Measurements from ENCODE around the gene NUAK1. TPM values are rescaled to one million over a fixed set of nuclear protein-coding genes. Genes with fewer than 3 reads are reported as not detected.

NUAK1 gene
- total RNA-seq, result 18.7 TPM
- 7.0 TPM for polyA plus RNA-seq

GRCh38 chr12:106138633-106139421, at the start of gene NUAK1:
Gene NUAK1, minus strand, starts transcription at chr12:106138954. Its CDS starts 301 bp downstream, at chr12:106138653.
- DNase-seq (ENCODE audit: extremely low spot score), result no peak
- peak within 1 kb of the TSS; percentile 82 for H3K27ac ChIP-seq (ENCODE audit: low read depth)
- H3K4me1 ChIP-seq (ENCODE audit: insufficient read depth), result no peaks in the 10 kb centered on the region
- H3K4me3 ChIP-seq (ENCODE audit: low read depth, low read length), result peak within 1 kb of the TSS; percentile 74
- no peaks in the 10 kb centered on the region for H3K36me3 ChIP-seq (ENCODE audit: insufficient read depth)
- under 1% methylated on average over 106 of the region's 106 CpGs for WGBS

DNA sequence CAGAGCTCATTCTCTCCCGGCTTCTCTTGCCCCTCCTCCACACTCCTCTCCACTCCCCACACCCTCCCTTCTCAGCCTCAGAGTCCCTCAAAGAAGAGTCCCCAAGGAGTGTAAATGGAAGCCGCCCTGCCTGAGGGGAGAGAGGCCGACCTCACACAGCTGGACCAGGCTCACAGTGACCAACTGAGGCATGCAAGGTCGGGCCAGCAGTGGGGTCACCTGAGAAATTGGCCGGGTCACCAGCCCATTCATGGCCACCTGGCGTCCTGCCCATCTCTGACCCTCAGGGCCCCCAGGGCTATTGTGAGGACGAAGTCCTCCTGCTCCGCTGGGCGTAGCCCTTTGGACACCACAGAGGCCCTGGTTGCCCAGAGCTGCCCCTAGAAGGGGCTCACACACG, 49.5 kb upstream of the NUAK1 start:
- Histone ChIP-seq H3K36me3 (ENCODE audit: insufficient read depth) (no peaks in the 10 kb centered on the region), H3K4me1 (ENCODE audit: insufficient read depth) (no peaks in the 10 kb centered on the region), H3K4me3 (ENCODE audit: low read depth, low read length) (no peak overlapping the region), H3K27ac (ENCODE audit: low read depth) (no peak overlapping the region)
- WGBS, result 48% methylated on average over 10 of the region's 10 CpGs
- DNase-seq (ENCODE audit: extremely low spot score), result no peak

DNA sequence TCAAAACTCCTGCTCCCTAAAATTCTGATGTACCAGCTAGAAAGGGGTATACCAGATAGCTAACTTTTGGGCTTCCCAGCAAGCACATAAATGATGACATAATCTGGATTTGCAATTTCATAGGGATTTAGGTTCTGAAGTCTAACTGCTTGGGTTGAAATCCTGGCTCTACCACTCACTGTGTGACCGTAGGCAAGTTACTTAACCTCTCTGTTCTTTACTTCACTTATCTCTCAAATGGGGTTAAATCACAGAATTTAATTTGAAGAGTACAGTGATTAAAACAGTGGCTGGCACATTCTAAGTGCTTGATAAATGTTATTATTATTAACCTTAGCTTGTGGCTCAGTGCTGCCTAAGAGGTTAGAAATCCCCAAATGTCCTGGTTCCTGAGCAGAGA, 49.1 kb upstream of the NUAK1 start:
- Histone ChIP-seq H3K36me3 (ENCODE audit: insufficient read depth) (no peaks in the 10 kb centered on the region), H3K27ac (ENCODE audit: low read depth) (no peak overlapping the region), H3K4me3 (ENCODE audit: low read depth, low read length) (no peak overlapping the region), H3K4me1 (ENCODE audit: insufficient read depth) (no peaks in the 10 kb centered on the region)
- DNase-seq (ENCODE audit: extremely low spot score), result no peak
- WGBS, result 89% methylated on average over 1 of the region's 1 CpG

DNA sequence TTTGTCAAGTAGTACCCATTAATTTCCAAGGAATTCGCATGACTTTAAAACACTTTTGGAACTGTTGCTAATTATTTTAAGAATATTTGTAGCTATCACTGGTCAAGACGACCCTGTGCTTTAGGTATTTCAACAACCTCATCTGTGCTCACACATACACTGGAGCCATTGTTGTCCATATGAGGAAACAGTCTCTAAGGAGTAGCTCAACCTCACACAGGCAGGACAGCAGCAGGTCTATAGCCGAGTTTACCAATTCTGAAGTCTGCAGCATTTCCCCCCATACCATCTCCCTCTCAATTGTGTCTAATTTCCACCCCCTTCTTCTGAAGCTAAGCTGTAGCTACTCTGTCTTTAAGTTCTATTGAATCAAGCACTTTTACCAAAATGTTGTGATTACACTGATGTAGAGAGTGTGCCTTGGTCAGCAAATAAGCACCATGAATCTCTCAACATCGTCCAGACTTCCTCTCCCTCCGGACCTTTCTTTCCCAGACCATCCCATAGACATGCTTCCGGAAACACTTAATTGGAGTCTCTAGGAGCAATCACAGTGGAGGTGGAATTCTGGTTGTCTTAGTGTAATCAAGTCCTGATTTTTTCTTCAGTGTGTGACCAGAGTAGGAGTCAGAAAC, 48.5 kb upstream of the NUAK1 start:
- 58% methylated on average over 6 of the region's 6 CpGs for WGBS
- no peaks in the 10 kb centered on the region for H3K36me3 ChIP-seq (ENCODE audit: insufficient read depth)
- H3K4me1 ChIP-seq (ENCODE audit: insufficient read depth), result no peaks in the 10 kb centered on the region
- no peak overlapping the region for H3K27ac ChIP-seq (ENCODE audit: low read depth)
- no peak for DNase-seq (ENCODE audit: extremely low spot score)
- no peak overlapping the region for H3K4me3 ChIP-seq (ENCODE audit: low read depth, low read length)

DNA sequence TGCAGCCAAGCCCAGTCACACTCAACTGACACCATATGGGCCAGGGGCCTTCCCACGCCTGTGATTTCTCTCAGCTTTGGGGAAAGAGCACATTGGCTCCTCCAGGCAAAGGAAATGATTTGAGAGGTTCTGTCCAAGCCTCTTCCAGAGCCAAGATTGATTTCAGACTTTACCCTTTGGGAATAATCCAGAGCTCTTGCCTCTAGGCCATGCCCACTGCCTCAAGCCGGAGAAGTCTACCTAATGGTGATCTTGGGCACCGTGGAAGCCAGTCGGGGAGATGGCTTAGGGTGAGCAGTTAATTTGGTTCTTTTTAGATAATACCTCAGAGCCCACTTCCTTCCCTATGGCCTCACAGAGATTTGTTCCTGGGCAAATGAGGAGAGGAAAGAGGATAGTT, 45.0 kb upstream of the NUAK1 start:
- Histone ChIP-seq H3K36me3 (ENCODE audit: insufficient read depth) (no peaks in the 10 kb centered on the region), H3K4me1 (ENCODE audit: insufficient read depth) (peaks cover 1% of the 10 kb centered on the region), H3K27ac (ENCODE audit: low read depth) (no peak overlapping the region), H3K4me3 (ENCODE audit: low read depth, low read length) (no peak overlapping the region)
- no peak for DNase-seq (ENCODE audit: extremely low spot score)
- 94% methylated on average over 4 of the region's 4 CpGs for WGBS

- 82% methylated on average over 6 of the region's 6 CpGs for WGBS
- no peak overlapping the region for H3K4me3 ChIP-seq (ENCODE audit: low read depth, low read length)
- no peaks in the 10 kb centered on the region for H3K36me3 ChIP-seq (ENCODE audit: insufficient read depth)
- peaks cover 1% of the 10 kb centered on the region for H3K4me1 ChIP-seq (ENCODE audit: insufficient read depth)
- DNase-seq (ENCODE audit: extremely low spot score), result no peak
- H3K27ac ChIP-seq (ENCODE audit: low read depth), result no peak overlapping the region
Measured at GRCh38 chr12:106181401-106182114, 42.8 kb upstream of the NUAK1 start.

- DNase-seq (ENCODE audit: extremely low spot score), result no peak
- WGBS, result 34% methylated on average over 3 of the region's 3 CpGs
- Histone ChIP-seq H3K36me3 (ENCODE audit: insufficient read depth) (no peaks in the 10 kb centered on the region), H3K4me1 (ENCODE audit: insufficient read depth) (peaks cover 1% of the 10 kb centered on the region), H3K4me3 (ENCODE audit: low read depth, low read length) (no peak overlapping the region), H3K27ac (ENCODE audit: low read depth) (no peak overlapping the region)
Measured at GRCh38 chr12:106179086-106179485, 40.3 kb upstream of the NUAK1 start.

DNA sequence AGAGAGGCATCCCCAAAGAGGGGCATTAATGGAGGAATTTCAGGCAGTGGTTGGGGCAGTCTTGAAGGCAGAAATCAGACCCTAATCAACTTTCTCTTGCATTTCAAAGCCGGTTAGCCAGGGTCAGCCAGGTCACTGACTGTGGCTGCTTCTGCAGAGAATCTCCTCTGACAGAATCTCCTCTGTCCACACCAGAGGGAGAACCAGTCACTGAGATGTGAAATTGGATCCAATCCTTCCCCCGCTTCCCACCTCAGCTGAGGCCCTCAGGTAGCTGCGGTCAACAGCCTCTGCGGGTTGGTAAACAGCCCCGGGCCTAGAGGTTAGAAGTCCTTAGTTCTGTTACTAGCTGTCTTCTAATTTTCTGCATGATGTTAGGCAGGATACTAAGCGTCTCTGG, 39.8 kb upstream of the NUAK1 start:
- no peak overlapping the region for H3K4me3 ChIP-seq (ENCODE audit: low read depth, low read length)
- peaks cover 1% of the 10 kb centered on the region for H3K4me1 ChIP-seq (ENCODE audit: insufficient read depth)
- no peak for DNase-seq (ENCODE audit: extremely low spot score)
- H3K27ac ChIP-seq (ENCODE audit: low read depth), result no peak overlapping the region
- WGBS, result 82% methylated on average over 6 of the region's 6 CpGs
- no peaks in the 10 kb centered on the region for H3K36me3 ChIP-seq (ENCODE audit: insufficient read depth)

- H3K36me3 ChIP-seq (ENCODE audit: insufficient read depth), result no peaks in the 10 kb centered on the region
- 92% methylated on average over 3 of the region's 3 CpGs for WGBS
- no peak overlapping the region for H3K4me3 ChIP-seq (ENCODE audit: low read depth, low read length)
- DNase-seq (ENCODE audit: extremely low spot score), result no peak
- peaks cover 1% of the 10 kb centered on the region for H3K4me1 ChIP-seq (ENCODE audit: insufficient read depth)
- no peak overlapping the region for H3K27ac ChIP-seq (ENCODE audit: low read depth)
Measured at GRCh38 chr12:106176560-106176959, 37.8 kb upstream of the NUAK1 start.

- Histone ChIP-seq H3K27ac (ENCODE audit: low read depth) (no peak overlapping the region), H3K36me3 (ENCODE audit: insufficient read depth) (no peaks in the 10 kb centered on the region), H3K4me3 (ENCODE audit: low read depth, low read length) (no peak overlapping the region), H3K4me1 (ENCODE audit: insufficient read depth) (peaks cover under 1% of the 10 kb centered on the region)
- no peak for DNase-seq (ENCODE audit: extremely low spot score)
- 53% methylated on average over 5 of the region's 5 CpGs for WGBS
Measured at GRCh38 chr12:106174876-106175275, 36.1 kb upstream of the NUAK1 start.

DNA sequence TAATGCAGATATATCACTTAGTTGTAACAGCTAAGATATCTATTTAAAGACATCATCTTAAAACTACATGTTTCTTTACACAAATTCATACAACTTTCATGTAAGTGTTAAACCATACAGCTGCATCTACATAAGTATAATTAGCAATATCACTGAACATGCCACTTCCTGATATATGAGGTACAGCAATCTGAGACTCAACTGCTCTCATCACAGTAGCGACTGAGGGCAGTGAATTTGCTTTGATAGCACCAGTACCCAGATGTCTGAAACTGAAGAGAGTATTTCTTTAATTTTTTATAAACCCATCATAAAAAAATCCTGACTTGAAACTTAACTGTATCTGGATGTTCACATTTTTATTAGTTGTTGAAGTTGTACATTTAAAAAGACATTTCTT, 34.7 kb upstream of the NUAK1 start:
- H3K27ac ChIP-seq (ENCODE audit: low read depth), result no peak overlapping the region
- H3K36me3 ChIP-seq (ENCODE audit: insufficient read depth), result no peaks in the 10 kb centered on the region
- H3K4me3 ChIP-seq (ENCODE audit: low read depth, low read length), result no peak overlapping the region
- WGBS, result 69% methylated on average over 1 of the region's 1 CpG
- no peaks in the 10 kb centered on the region for H3K4me1 ChIP-seq (ENCODE audit: insufficient read depth)
- no peak for DNase-seq (ENCODE audit: extremely low spot score)

DNA sequence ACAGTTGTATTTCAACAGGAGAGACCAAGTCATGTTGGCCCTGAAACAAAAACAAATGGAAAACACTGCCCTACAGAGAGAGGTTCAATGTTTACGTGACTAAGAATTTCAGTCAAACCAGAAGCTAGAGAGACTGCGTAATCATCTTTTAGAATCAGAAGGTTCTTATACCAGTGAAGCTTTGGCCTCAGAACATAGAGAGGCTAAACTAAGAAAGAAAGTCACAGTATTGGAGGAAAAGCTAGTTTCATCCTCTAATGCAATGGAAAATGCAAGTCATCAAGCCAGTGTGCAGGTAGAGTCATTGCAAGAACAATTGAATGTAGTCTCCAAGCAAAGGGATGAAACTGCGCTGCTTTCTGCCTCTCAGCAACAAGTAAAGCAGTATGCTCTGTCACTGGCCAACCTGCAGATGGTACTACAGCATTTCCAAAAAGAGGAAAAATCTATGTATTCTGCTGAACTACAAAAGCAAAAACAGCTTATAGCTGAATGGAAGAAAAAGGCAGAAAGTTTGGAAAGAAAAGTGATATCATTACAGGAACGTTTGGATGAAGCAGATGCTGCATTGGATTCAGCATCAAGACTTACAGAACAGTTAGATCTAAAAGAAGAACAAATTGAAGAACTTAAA, 32.5 kb upstream of the NUAK1 start:
- DNase-seq (ENCODE audit: extremely low spot score), result no peak
- 73% methylated on average over 4 of the region's 4 CpGs for WGBS
- H3K4me3 ChIP-seq (ENCODE audit: low read depth, low read length), result no peak overlapping the region

GRCh38 chr12:106170285-106170684, 31.5 kb upstream of the NUAK1 start:
- H3K4me3 ChIP-seq (ENCODE audit: low read depth, low read length), result no peak overlapping the region
- no peak overlapping the region for H3K27ac ChIP-seq (ENCODE audit: low read depth)
- DNase-seq (ENCODE audit: extremely low spot score), result no peak
- no peaks in the 10 kb centered on the region for H3K4me1 ChIP-seq (ENCODE audit: insufficient read depth)
- 59% methylated on average over 4 of the region's 4 CpGs for WGBS
- H3K36me3 ChIP-seq (ENCODE audit: insufficient read depth), result no peaks in the 10 kb centered on the region

More for the DNA sequence above, 32.5 kb upstream of the NUAK1 start:
- H3K36me3 ChIP-seq (ENCODE audit: insufficient read depth), result no peaks in the 10 kb centered on the region
- H3K4me1 ChIP-seq (ENCODE audit: insufficient read depth), result no peaks in the 10 kb centered on the region
- H3K27ac ChIP-seq (ENCODE audit: low read depth), result no peak overlapping the region
